GM12878 (cell line): ENCODE measurements around the gene EIF5. TPM values are rescaled to one million over a fixed set of nuclear protein-coding genes. Genes with fewer than 3 reads are reported as not detected.

ENCODE experiments used
- ATAC-seq: fragments of 200-7000 bp; cut with Tn5 transposase; 3 replicates; pipeline ENCODE4 v1.9.1; 2020; ENCODE audit warnings: mild to moderate bottlenecking, moderate library complexity
- BruUV-seq: library from RNA; stranded (reverse); fragments of 400-500 nt; replicated peaks from 2 replicates; lab custom pipeline; 2021; lab: Mats Ljungman, UMichigan
- CTCF ChIA-PET: fragments of 300-600 bp; sonication (Branson Sonifier 250); formaldehyde crosslinking; extraction: SDS; loops from one replicate; lab custom pipeline; 2021; ENCODE audit warnings: inconsistent platforms; lab: Yijun Ruan, JAX
- POLR2A ChIA-PET: fragments of 350-600 bp; formaldehyde crosslinking; extraction: SDS; loops from one replicate; lab custom pipeline; 2021; ENCODE audit warnings: inconsistent platforms; lab: Charles Lee
- RAD21 ChIA-PET: fragments of 300-600 bp; sonication (Branson Sonifier 250); formaldehyde crosslinking; loops from one replicate; lab custom pipeline; 2023; ENCODE audit warnings: antibody characterized with exemption; ENCODE audit not compliant: unreplicated experiment; lab: Charles Lee
- SMC1A ChIA-PET: fragments of 300-600 bp; sonication (Branson Sonifier 250); formaldehyde crosslinking; loops from one replicate; lab custom pipeline; 2023; ENCODE audit not compliant: unreplicated experiment, uncharacterized antibody; lab: Charles Lee
- DNase-seq: peaks from one replicate; pipeline ENCODE4 v3.0.0-alpha.2; 2011; ENCODE audit warnings: low read depth, low spot score
- FAIRE-seq: peaks from 3 replicates; lab custom pipeline; 2011; peaks lifted over from hg19 to GRCh38; lab: Jason Lieb, UNC
- H2AFZ ChIP-seq: 2 replicates; pipeline ENCODE4 v1.6.0; 2011; ENCODE audit warnings: low read depth, low read length, control low read depth; ENCODE audit not compliant: control insufficient read depth
- H3K27ac ChIP-seq: 2 replicates; pipeline ENCODE4 v1.5.1; 2011; ENCODE audit warnings: control low read depth; ENCODE audit not compliant: control insufficient read depth, insufficient read depth
- H3K27me3 ChIP-seq, 2 experiments: replicated peaks in 1 of 2; 2 replicates each; pipeline versions ENCODE4 v1.6.0 to v1.6.1; 2011; ENCODE audit warnings: low read length in 1 of 2; ENCODE audit not compliant: control insufficient read depth in 2 of 2, insufficient read depth in 2 of 2
- H3K36me3 ChIP-seq, 2 experiments: 2 replicates each; pipeline ENCODE4 v1.5.1; 2011; ENCODE audit warnings: low read length in 1 of 2; ENCODE audit not compliant: control insufficient read depth in 2 of 2, insufficient read depth in 2 of 2
- H3K4me1 ChIP-seq: 2 replicates; pipeline ENCODE4 v1.6.1; 2011; ENCODE audit warnings: mild to moderate bottlenecking, low read length, moderate library complexity, mixed read lengths; ENCODE audit not compliant: control insufficient read depth, insufficient read depth
- H3K4me2 ChIP-seq: 2 replicates; pipeline ENCODE4 v1.6.0; 2011; ENCODE audit warnings: control low read depth; ENCODE audit not compliant: control insufficient read depth, insufficient read depth
- H3K4me3 ChIP-seq: fragments of 200-600 bp; sonication (generic); 2 replicates; pipeline ENCODE4 v1.5.1; 2016
- H3K79me2 ChIP-seq: 2 replicates; pipeline ENCODE4 v1.6.0; 2011; ENCODE audit warnings: low read length; ENCODE audit not compliant: control insufficient read depth, insufficient read depth
- H3K9ac ChIP-seq: 2 replicates; pipeline ENCODE4 v1.8.0; 2011; ENCODE audit warnings: low read length, control low read depth, mixed read lengths; ENCODE audit not compliant: control insufficient read depth, insufficient read depth
- H3K9me3 ChIP-seq: replicated peaks from 3 replicates; pipeline ENCODE4 v1.5.1; 2011; ENCODE audit warnings: mild to moderate bottlenecking, low read length; ENCODE audit not compliant: control insufficient read depth, insufficient read depth
- H4K20me1 ChIP-seq: 2 replicates; pipeline ENCODE4 v1.6.0; 2011; ENCODE audit not compliant: control insufficient read depth, insufficient read depth
- ASH2L ChIP-seq: fragments of 300-600, 200-600 bp; sonication (generic); IDR thresholded peaks from 2 replicates; pipeline ENCODE4 v1.6.1; 2017; ENCODE audit warnings: low read depth, mild to moderate bottlenecking, borderline replicate concordance
- BACH1 ChIP-seq: fragments of 450-650 bp; IDR thresholded peaks from 2 replicates; pipeline ENCODE4 v1.6.1; 2017; ENCODE audit warnings: mild to moderate bottlenecking, borderline replicate concordance
- CBX3 ChIP-seq: fragments of 200-600 bp; sonication (generic); IDR thresholded peaks from 2 replicates; pipeline ENCODE4 v1.6.1; 2016; ENCODE audit warnings: low read depth, borderline replicate concordance
- CBX5 ChIP-seq: sonication (generic); IDR thresholded peaks from 2 replicates; pipeline ENCODE4 v1.6.1; 2016; ENCODE audit warnings: low read depth, moderate library complexity, mild to moderate bottlenecking, inconsistent platforms
- CEBPZ ChIP-seq: fragments of 150-350 bp; IDR thresholded peaks from 2 replicates; pipeline ENCODE4 v1.6.1; 2016; ENCODE audit warnings: low read depth, low read length
- GABPA ChIP-seq: IDR thresholded peaks from 2 replicates; pipeline ENCODE4 v1.6.1; 2014; ENCODE audit warnings: antibody characterized with exemption, low read depth, mild to moderate bottlenecking, inconsistent platforms
- MEF2B ChIP-seq: fragments of 450-650 bp; IDR thresholded peaks from 2 replicates; pipeline ENCODE4 v1.6.1; 2018; ENCODE audit warnings: mild to moderate bottlenecking, moderate library complexity; ENCODE audit not compliant: partially characterized antibody, poor library complexity, severe bottlenecking
- MTA2 ChIP-seq: fragments of 450-650 bp; IDR thresholded peaks from 2 replicates; pipeline ENCODE4 v1.6.1; 2016; ENCODE audit warnings: low read depth, mild to moderate bottlenecking, moderate library complexity
- NBN ChIP-seq: fragments of 450-650 bp; IDR thresholded peaks from 2 replicates; pipeline ENCODE4 v1.6.1; 2016
- NR2F1 ChIP-seq: fragments of 450-650 bp; conservative IDR thresholded peaks from 2 replicates; pipeline ENCODE4 v1.6.1; 2017; ENCODE audit warnings: mild to moderate bottlenecking
- RAD21 ChIP-seq: IDR thresholded peaks from 2 replicates; pipeline ENCODE4 v1.6.1; 2011; ENCODE audit warnings: mild to moderate bottlenecking, low read depth, low read length, moderate library complexity; ENCODE audit not compliant: insufficient read depth
- SPI1 ChIP-seq: IDR thresholded peaks from 2 replicates; pipeline ENCODE4 v1.6.1; 2011; ENCODE audit warnings: low read depth, mild to moderate bottlenecking, low read length, moderate library complexity, borderline replicate concordance; ENCODE audit not compliant: insufficient read depth
- STAT3 ChIP-seq: IDR thresholded peaks from 2 replicates; pipeline ENCODE4 v1.6.1; 2011; ENCODE audit warnings: low read depth, low read length, improper control_type of control experiment
- TARDBP ChIP-seq: IDR thresholded peaks from 2 replicates; pipeline ENCODE4 v1.6.1; 2016; ENCODE audit warnings: borderline replicate concordance
- ZNF217 ChIP-seq: fragments of 450-650 bp; IDR thresholded peaks from 2 replicates; pipeline ENCODE4 v1.6.1; 2017; ENCODE audit warnings: antibody characterized with exemption, mild to moderate bottlenecking
- ZNF24 ChIP-seq: fragments of 450-650 bp; IDR thresholded peaks from 2 replicates; pipeline ENCODE4 v1.6.1; 2017; ENCODE audit warnings: antibody characterized with exemption, mild to moderate bottlenecking
- ZNF622 ChIP-seq: fragments of 450-650 bp; IDR thresholded peaks from 2 replicates; pipeline ENCODE4 v1.6.1; 2017; ENCODE audit warnings: mild to moderate bottlenecking, inconsistent platforms
- ZZZ3 ChIP-seq: IDR thresholded peaks from 2 replicates; pipeline ENCODE4 v1.6.1; 2011; ENCODE audit warnings: low read depth; ENCODE audit not compliant: control insufficient read depth, insufficient read length
- WGBS: methylation state at CpG from one replicate; pipeline ENCODE4 v1.1.6; 2016; ENCODE audit warnings: low lambda C conversion rate; ENCODE audit not compliant: insufficient replicate concordance, insufficient coverage; ENCODE audit errors: missing lambda C conversion rate; 5-methylcytosine and 5-hydroxymethylcytosine counted together
- in situ Hi-C: fragments of 300-500 bp; cut with MboI; formaldehyde crosslinking; loops from 9 replicates; pipeline ENCODE4 v1.14.3; 2018; ENCODE audit warnings: mixed read lengths
- intact Hi-C: fragments of 100-400 bp; cut with micrococcal nuclease; formaldehyde crosslinking; loops from one replicate; pipeline ENCODE4 v1.14.2; 2022; ENCODE audit not compliant: unreplicated experiment
- polyA plus RNA-seq, 11 experiments: library from polyadenylated mRNA; depleted of rRNA in 4 of 11; unstranded in 6 of 11; stranded (reverse) in 5 of 11; fragments of >200 nt; fragmentation: Nextera tagmentation in 4 of 11; fragmentation: Illumina TruSeq in 1 of 11; extraction: Ambion mirVana in 4 of 11; extraction: Trizol in 1 of 11; gene quantifications; 1 replicate in 1 of 11; 2 replicates in 10 of 11; pipeline versions ENCODE4 v1.2.1 to v1.2.3, GENCODE V29; 2011 to 2016; ENCODE audit warnings: inconsistent platforms in 2 of 11, missing spikeins in 2 of 11, low read depth in 1 of 11
- total RNA-seq, 4 experiments: library from RNA; depleted of rRNA in 3 of 4; stranded (reverse); fragments of >200 nt in 3 of 4; fragmentation: Illumina TruSeq in 1 of 4; extraction: Trizol in 1 of 4; gene quantifications; 2 replicates each; pipeline versions ENCODE4 v1.2.1 to v1.2.3, GENCODE V29; 2013 to 2021

EIF5 gene
- total and polyA plus RNA-seq, 10 of the 15 experiments (the other 5 are each of a cell fraction or from before 2014, with no cell fraction given), result 51.2 to 360 (median 115) TPM

DNA sequence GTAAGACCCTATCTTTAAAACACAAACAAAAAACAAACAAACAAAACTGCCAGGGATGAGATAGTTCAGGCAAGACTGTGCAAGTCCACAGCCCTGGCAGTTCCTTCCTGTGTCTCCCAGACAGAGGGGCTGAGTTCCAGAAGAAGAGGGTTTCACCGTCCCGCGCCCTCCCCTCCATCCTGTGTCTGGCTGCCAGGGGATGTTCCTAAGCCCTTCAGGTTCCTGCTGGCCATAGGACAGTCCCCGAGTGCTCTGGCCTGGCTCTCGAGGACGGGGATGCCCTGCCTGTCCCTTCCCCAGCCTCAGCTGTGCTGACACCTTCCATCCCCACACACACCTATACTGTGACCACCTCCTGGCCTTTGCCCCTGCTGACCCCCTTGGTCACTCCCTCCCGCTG lies 40.6 kb upstream of the EIF5 start:
- ChIA-PET CTCF (interaction anchor here (1.1 to 6.2 kb wide), 5 partner anchors 40 to 219 kb away, joined by 3 to 77 read pairs (median 16); no protein-coding TSS in a partner anchor), POLR2A (no interaction called here), RAD21 (interaction anchor here (1.3 to 3.2 kb wide), 3 partner anchors 188 to 219 kb away, joined by 4 to 35 read pairs (median 5); no protein-coding TSS in a partner anchor), SMC1A (interaction anchor here (1.4 to 3.0 kb wide), 2 partner anchors 109 to 188 kb away, joined by 3 to 19 read pairs; no protein-coding TSS in a partner anchor)
- intact Hi-C loops (loop anchor here (2.0 to 10.0 kb wide), 3 partner anchors 109 to 599 kb away; no protein-coding TSS in a partner anchor), in situ Hi-C loops (loop anchor here (5.0 kb wide), 1 partner anchor 216 kb away; no protein-coding TSS in a partner anchor)
- Histone ChIP-seq H3K4me2 (no peak overlapping the region), H4K20me1 (no peaks in the 10 kb centered on the region), H2AFZ (no peak overlapping the region), H3K27me3 (no peaks in the 10 kb centered on the region), H3K27ac (no peak overlapping the region), H3K4me3 (no peak overlapping the region), H3K79me2 (no peaks in the 10 kb centered on the region), H3K4me1 (no peaks in the 10 kb centered on the region), H3K36me3 (no peaks in the 10 kb centered on the region), H3K9ac (no peak overlapping the region), H3K9me3 (no peaks in the 10 kb centered on the region)
- BruUV-seq, result no TSS peak
- DNase-seq, result no peak
- 80% methylated on average over 7 of the region's 7 CpGs for WGBS
- no peak for FAIRE-seq
- ATAC-seq, result no peak; the same call in 2 of the 3 replicates
- no peak for TF ChIP-seq MEF2B
- no peak for TF ChIP-seq SPI1
- TF ChIP-seq STAT3, result no peak
- TF ChIP-seq MTA2, result no peak
- TF ChIP-seq RAD21, result no peak
- no peak for TF ChIP-seq NR2F1
- no peak for TF ChIP-seq ZNF24
- TF ChIP-seq NBN, result no peak
- TF ChIP-seq ZZZ3, result no peak
- no peak for TF ChIP-seq BACH1
- TF ChIP-seq TARDBP, result no peak
- no peak for TF ChIP-seq CBX3
- no peak for TF ChIP-seq GABPA
- TF ChIP-seq CEBPZ, result no peak
- no peak for TF ChIP-seq ASH2L
- TF ChIP-seq ZNF622, result no peak
- no peak for TF ChIP-seq CBX5
- TF ChIP-seq ZNF217, result no peak
